Lung (tissue), 12 donors: ENCODE data around the gene SYT8. TPM values are rescaled to one million over a fixed set of nuclear protein-coding genes. Genes with fewer than 3 reads are reported as not detected.

Experiments used
- ATAC-seq: fragments of 200-7000 bp; cut with Tn5 transposase; one replicate; pipeline ENCODE4 v1.9.1; 2020; ENCODE audit warnings: moderate number of reproducible peaks; ENCODE audit not compliant: insufficient read depth, low FRiP score
- DNase-seq, 3 donors: peaks; one replicate each; pipeline ENCODE4 v3.0.0-alpha.2; 2013 to 2017
- H3K27ac ChIP-seq, 2 donors: one replicate each; pipeline ENCODE4 v1.5.1; 2013; ENCODE audit warnings: mild to moderate bottlenecking in 2 of 2, moderate library complexity in 2 of 2, control low read depth in 1 of 2, inconsistent platforms in 1 of 2, low read depth in 1 of 2, low read length in 1 of 2
- H3K27me3 ChIP-seq, 3 donors: one replicate each; pipeline ENCODE4 v1.5.1; 2013; ENCODE audit warnings: low read length in 2 of 3; ENCODE audit not compliant: control insufficient read depth in 3 of 3, insufficient read depth in 3 of 3
- H3K36me3 ChIP-seq, 4 donors: one replicate each; pipeline ENCODE4 v1.5.1; 2013; ENCODE audit warnings: low read length in 4 of 4, mild to moderate bottlenecking in 1 of 4, moderate library complexity in 1 of 4; ENCODE audit not compliant: control insufficient read depth in 4 of 4, insufficient read depth in 4 of 4
- H3K4me1 ChIP-seq, 5 donors: one replicate each; pipeline ENCODE4 v1.5.1; 2013; ENCODE audit warnings: low read length in 5 of 5, mild to moderate bottlenecking in 2 of 5, moderate library complexity in 1 of 5; ENCODE audit not compliant: control insufficient read depth in 5 of 5, insufficient read depth in 5 of 5
- H3K4me3 ChIP-seq: one replicate; pipeline ENCODE4 v1.5.1; 2013; ENCODE audit warnings: mild to moderate bottlenecking, control low read depth, moderate library complexity
- H3K9ac ChIP-seq, 2 donors: one replicate each; pipeline ENCODE4 v1.5.1; 2013; ENCODE audit warnings: low read length in 2 of 2, control low read depth in 1 of 2; ENCODE audit not compliant: insufficient read depth in 1 of 2
- H3K9me3 ChIP-seq, 4 donors: one replicate each; pipeline ENCODE4 v1.5.1; 2013; ENCODE audit warnings: low read length in 3 of 4, mild to moderate bottlenecking in 1 of 4, moderate library complexity in 1 of 4; ENCODE audit not compliant: control insufficient read depth in 4 of 4, insufficient read depth in 3 of 4
- WGBS, 2 donors: extraction: QIAGEN DNeasy Blood & Tissue Kit; methylation state at CpG; one replicate each; pipeline ENCODE4 v1.1.7; 2013; 5-methylcytosine and 5-hydroxymethylcytosine counted together
- polyA plus RNA-seq, 2 donors: library from polyadenylated mRNA; stranded (reverse); fragments of 200-250 nt; gene quantifications; one replicate each; pipeline ENCODE4 v1.2.1, GENCODE V29; 2013
- total RNA-seq, 2 donors: library from RNA; depleted of rRNA in 1 of 2; stranded (reverse); fragments of >200 nt in 1 of 2; gene quantifications; one replicate each; pipeline ENCODE4 v1.2.1, GENCODE V29; 2014 to 2021
- TF ChIP-seq, protein P1 (sequence below): IDR thresholded peaks from 2 replicates; pipeline ENCODE4 v1.5.1; 2012; ENCODE audit warnings: mild to moderate bottlenecking; ENCODE audit errors: control extremely low read depth, extremely low read depth
- donor health status: control.
- donor health status: control.
- donor health status: Bipolar disorder and iron deficiency.
- donor health status: healthy.
- donor health status: DM: yes; HTN: yes; CAD: no.

The SYT8 gene
- total and polyA plus RNA-seq, 4 donors: 2.7 to 40.6 (median 16.9) TPM

GRCh38 chr11:1868636-1869291, 34.0 kb downstream of the SYT8 start:
- DNase-seq (no peak), ATAC-seq (no peak)
- WGBS, 2 donors: 80 to 84% methylated on average over 24 to 25 of the region's 25 CpGs
- no peak overlapping the region for H3K4me3 ChIP-seq
- no peaks in the 10 kb centered on the region for H3K36me3 ChIP-seq
- H3K27ac ChIP-seq: no peak overlapping the region
- TF ChIP-seq, protein P1, sequence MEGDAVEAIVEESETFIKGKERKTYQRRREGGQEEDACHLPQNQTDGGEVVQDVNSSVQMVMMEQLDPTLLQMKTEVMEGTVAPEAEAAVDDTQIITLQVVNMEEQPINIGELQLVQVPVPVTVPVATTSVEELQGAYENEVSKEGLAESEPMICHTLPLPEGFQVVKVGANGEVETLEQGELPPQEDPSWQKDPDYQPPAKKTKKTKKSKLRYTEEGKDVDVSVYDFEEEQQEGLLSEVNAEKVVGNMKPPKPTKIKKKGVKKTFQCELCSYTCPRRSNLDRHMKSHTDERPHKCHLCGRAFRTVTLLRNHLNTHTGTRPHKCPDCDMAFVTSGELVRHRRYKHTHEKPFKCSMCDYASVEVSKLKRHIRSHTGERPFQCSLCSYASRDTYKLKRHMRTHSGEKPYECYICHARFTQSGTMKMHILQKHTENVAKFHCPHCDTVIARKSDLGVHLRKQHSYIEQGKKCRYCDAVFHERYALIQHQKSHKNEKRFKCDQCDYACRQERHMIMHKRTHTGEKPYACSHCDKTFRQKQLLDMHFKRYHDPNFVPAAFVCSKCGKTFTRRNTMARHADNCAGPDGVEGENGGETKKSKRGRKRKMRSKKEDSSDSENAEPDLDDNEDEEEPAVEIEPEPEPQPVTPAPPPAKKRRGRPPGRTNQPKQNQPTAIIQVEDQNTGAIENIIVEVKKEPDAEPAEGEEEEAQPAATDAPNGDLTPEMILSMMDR: no peak
- H3K9ac ChIP-seq: no peak overlapping the region
- H3K27me3 ChIP-seq: peaks cover 0 to 16% (median 3%) of the 10 kb centered on the region in 3 donors
- peaks cover 0 to 17% (median 6%) of the 10 kb centered on the region in 5 donors for H3K4me1 ChIP-seq
- no peaks in the 10 kb centered on the region for H3K9me3 ChIP-seq

- WGBS, 2 donors: 68 to 78% methylated on average over 33 to 34 of the region's 34 CpGs
- Histone ChIP-seq H3K4me1 (peaks cover 0 to 9% (median 0%) of the 10 kb centered on the region in 5 donors), H3K27ac (no peak overlapping the region), H3K9me3 (no peaks in the 10 kb centered on the region), H3K36me3 (no peaks in the 10 kb centered on the region), H3K9ac (no peak overlapping the region), H3K27me3 (peaks cover 0 to 16% (median 3%) of the 10 kb centered on the region in 3 donors), H3K4me3 (no peak overlapping the region)
- DNase-seq (no peak), ATAC-seq (no peak)
- TF ChIP-seq, protein P1: no peak
These were observed 34.9 kb downstream of the SYT8 start for GRCh38 chr11:1869427-1870325.

DNA sequence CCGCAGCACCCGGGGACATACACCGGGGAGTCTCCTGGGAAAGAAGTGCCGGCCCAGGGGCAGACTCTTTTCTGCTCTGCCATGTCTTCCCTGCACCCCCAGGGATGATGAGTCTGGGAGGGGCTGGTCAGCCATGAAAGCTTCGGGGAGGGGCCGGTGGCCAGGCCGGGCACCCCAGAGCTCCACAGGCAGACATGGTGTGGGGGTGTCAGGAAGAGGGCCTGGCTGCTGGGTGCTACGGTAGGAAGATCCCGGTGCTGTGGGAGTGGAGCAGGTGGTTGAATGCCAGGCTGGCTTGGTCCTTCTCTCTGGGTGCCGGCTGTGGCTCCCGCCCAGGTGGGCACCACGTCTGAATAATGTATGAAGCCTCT, 35.5 kb downstream of the SYT8 start:
- Histone ChIP-seq H3K27ac (no peak overlapping the region), H3K27me3 (peaks cover 0 to 16% (median 3%) of the 10 kb centered on the region in 3 donors), H3K4me1 (peaks cover 0 to 3% (median 0%) of the 10 kb centered on the region in 5 donors), H3K36me3 (no peaks in the 10 kb centered on the region), H3K9ac (no peak overlapping the region), H3K4me3 (no peak overlapping the region), H3K9me3 (no peaks in the 10 kb centered on the region)
- TF ChIP-seq, protein P1: no peak
- WGBS, 2 donors: 81 to 88% methylated on average over 11 to 12 of the region's 12 CpGs
- DNase-seq: no peak
- ATAC-seq: no peak
